NCI-H69 (cell line): Measurements from ENCODE around the gene SHH.

ENCODE experiments used
- DNase-seq: peaks from one replicate; lab custom pipeline; 2025; lab: John Stamatoyannopoulos, UW

Gene SHH

DNA sequence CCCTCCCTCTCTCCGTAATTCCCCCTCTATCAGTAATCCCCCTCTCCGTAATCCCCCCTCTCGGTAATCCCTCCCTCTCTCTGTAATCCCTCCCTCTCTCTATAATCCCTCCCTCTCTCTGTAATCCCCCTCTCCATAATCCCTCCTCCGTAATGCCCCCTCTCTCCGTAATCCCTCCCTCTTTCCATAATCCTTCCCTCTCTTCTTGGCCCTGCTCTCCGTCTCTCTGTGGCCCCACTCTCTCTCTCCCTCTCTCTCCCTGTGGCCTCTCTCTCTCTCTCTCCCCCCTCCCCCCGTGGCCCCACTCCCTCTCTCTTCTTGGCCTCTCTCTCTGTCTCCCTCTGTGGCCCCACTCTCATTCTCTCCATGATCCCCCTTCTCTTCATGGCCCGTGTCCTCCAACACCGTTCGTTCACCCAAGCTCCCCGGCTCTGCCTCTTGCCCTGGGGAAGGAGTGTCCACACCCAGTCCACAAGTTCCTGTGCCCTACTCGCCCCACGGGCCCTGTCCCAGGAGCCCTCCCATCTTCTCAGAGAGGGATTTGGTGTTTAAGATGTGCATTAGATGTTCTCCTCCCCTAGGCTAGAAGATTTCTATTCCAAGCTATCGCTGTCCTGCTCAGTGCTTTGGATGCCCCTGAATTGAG lies 19.8 kb downstream of the SHH start:
- DNase-seq = no peak

DNA sequence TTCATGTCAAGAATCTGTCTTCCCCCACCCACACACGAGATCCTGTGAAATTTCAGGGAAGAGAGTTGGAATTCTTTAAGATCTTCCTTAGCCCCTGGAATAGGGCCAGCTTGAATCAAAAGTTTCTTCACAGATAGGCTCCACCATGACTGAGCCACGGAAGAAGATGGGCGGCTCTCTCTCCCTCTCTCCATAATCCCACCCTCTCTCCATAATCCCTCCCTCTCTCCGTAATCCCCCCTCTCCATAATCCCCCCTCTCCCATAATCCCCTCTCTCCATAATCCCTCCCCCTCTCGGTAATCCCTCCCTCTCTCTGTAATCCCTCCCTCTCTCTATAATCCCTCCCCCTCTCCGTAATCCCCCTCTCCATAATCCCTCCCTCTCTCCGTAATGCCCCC lies 20.4 kb downstream of the SHH start:
- no peak for DNase-seq

DNA sequence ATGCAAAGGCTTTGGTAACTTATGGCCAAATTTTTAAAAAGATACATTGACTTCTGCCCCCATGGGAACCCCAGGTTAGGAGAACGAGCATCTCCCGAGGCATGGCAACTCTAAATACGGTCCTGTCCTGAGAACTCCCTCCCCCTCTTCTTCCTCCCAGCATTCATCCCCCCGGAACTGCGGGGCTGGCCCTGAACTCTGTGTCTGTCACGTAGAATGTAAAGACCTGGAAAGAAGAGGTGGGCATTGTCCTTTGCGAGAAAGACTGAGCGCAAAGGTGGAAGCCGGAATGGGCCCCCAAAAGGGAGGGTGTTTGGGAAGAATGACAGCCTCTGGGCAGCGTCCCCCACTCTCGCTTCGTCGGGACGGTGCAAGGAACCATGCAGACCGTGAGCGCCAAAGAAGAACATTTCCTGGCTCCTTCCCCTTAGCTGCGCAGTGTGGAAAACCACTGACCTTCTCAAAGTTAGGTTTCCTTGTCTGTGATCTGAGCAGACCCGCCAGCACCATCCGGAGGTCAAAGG lies 21.0 kb downstream of the SHH start:
- no peak for DNase-seq

DNA sequence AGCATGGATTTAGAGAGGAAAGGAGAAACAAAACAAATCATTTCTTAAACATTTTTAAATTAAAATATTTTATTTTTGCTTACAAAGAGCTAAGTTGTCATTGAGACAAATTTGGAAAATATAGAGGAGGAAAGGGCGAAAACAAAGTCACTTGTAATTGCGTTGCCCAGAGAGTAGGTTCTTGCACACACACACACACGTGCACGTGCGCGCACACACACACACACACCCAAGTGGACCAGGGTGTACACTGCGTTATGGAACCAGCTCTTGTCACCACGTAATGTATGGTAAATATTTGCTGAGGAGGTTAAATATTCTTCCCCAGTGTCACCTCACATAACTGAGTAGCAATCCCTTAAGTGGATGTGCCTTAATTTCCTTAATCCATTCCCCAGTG lies 21.6 kb downstream of the SHH start:
- no peak for DNase-seq

DNA sequence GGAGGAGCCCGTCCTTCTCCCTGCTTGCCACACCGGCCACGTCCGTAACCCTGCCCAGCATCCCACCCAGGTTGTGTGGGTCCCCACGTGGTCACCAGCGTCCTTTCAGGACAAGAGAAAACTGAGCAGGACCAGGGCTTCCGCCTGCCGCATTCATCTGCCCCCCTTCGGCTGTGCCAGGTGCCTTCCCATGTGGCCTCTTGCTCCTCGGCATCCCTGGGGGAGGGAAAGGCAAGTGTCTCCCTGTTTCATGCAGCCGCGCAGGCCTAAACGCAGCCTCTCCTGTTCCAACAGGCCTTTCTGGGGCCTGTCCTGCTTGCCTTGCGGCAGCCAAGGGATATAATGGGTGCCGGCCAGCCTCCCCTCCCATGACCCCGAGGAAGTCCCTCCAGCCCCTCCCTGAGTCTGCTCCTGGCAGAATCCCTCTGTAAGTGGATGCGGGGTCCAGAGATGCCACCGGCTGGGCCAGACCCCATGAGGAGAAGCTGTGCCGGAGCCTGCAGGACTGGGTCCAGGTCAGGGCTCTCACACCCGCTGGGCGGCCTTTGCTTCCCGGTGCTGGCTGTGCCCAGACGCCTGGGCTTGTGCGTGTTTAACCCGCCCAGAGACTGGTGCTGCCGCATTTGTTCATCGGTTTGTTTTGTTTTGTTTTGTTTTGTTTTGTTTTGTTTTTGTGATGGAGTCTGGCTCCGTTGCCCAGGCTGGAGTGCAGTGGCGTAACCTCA lies 23.1 kb downstream of the SHH start:
- DNase-seq = no peak

DNA sequence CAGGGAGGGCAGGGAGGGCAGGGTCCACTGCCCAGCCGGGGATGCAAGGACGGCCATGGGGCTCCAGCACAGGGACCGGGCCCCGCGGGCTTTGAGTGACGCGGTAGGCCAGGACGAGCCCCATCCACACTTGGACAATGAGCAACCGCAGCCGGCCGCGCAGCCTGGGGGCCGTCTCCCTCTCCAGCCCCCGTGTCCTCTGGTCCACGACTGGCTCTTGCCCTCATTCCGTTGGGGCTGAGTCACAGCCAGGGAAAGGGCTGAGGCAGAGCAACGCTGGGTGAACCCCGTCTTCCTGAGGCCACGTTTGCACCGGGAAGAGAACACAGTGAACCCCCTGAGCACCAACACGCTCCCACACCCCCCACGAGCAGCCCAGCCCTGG lies 23.7 kb downstream of the SHH start:
- DNase-seq = no peak

DNA sequence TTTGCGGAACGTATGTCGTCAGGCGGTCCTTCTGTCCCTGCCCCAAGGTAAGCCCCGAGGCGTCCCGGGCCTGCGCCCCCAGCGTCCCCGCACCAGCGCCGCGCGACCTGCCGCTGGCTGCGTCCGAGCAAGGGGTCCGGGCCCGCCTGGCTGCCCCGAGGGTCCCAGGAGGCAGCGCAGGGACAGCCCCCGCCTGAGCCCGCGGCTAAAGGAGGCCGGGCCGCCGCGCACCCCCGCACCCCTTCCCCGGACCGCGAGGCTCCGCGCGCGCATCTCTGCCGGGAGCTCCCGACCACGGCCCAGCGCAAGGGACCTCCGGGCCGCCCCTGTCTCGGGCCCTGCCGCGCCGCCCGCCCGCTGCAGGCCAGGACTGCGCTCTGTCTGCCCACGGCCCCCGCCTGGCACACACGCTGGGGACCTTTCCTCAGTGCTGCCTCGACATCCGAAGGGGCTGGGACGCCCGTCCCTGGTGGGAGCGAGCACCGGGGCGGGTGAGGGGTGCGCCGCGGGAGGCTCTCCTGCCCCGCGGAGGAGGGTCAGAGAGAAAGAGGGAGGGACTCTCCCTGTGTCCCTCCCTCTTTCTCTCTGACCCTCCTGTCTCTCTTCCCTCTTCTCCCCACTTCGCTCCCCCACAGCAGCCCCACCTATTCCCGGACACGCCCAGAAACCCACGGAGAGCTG lies 25.0 kb downstream of the SHH start:
- DNase-seq = no peak

DNA sequence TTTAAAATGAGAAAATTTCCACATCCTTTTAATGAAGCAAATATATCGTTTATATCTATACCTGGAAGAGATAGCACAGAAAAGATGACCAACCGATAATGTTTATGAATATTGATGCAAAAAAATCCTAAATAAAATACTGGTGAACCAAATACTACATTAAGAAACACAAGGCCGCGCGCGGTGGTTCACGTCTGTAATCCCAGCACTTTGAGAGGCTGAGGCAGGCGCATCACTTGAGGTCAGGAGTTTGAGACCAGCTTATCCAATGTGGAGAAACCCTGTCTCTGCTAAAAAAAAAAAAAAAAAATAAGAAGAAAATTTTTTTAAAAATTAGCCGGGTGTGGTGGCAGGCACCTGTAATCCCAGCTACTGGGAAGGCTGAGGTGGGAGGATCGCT lies 25.8 kb downstream of the SHH start:
- DNase-seq = no peak

DNA sequence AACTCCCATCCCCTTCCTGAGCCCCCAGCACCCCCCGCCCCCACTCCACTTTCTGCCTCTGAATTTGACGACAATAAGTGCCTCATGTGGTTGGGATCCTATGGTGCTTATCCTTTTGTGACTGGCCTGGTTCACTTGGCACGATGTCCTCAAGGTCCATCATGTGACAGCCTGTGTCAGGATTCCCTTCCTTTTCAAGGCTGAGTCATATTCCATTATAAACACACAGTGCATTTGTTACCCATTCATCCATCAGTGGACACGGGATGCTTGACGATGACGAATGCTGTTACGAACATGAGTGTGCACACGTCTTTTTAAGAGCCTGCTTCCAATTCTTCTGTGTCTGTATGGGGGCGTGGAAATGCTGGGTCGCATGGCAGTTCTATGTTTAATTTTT lies 26.7 kb downstream of the SHH start:
- no peak for DNase-seq

DNA sequence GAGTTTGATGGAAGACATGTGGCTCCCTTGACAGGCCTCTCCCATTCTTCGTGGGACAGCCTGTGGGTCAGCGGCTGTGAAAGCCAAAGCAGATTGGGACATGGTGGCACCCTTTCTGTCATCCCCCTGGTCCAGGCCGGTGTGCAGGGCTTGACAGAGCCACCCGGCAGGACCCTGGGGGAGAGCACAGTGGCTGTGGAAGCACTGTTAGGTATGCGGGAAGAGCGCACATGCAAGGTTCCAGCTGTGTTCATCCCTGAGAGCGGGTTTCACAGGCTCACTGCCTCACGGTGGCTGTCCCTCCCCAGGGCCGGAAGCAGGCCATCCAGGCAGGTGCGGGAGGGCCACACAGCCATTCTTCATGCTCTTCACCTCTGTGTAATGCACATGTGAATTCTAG lies 29.8 kb downstream of the SHH start:
- DNase-seq = no peak

DNA sequence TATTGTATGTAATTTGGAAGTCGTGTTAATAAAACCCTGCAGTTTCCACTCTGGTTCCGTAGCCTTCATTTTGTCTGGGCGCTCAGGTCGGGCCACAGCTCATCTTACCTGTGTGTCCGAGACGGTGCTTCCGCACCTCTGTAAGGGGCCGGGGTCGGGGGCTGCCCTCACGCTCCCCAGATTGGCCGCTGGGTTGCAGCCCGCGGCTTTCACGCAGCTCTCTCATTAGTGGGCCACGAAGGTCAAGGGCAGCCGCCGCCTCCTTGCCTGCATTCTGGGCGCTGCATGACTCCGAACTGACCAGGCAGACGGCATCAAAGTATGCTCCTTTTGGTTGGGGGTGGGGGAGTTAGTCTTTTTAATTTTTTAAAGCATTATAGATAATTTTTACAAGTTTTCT lies 30.8 kb downstream of the SHH start:
- no peak for DNase-seq

DNA sequence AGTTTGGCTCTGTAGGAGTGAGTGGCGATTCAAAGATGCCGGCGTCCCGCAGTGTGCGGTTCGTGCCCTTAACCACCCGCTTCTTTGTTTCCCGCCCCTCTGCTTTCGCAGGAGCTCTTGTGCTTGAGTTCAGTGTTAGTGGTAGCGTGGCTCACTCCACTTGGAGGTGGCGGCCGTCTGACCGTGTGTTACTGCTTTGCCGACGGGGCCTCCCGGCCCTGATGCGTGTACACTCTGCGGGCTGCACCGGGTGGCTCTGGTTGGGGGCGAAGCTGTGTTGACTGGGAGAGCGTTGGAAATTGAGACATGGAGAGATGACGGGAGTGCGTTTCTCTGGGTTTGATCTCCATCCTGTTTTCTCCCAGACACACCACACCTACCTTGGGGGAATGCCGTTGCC lies 31.4 kb downstream of the SHH start:
- no peak for DNase-seq

DNA sequence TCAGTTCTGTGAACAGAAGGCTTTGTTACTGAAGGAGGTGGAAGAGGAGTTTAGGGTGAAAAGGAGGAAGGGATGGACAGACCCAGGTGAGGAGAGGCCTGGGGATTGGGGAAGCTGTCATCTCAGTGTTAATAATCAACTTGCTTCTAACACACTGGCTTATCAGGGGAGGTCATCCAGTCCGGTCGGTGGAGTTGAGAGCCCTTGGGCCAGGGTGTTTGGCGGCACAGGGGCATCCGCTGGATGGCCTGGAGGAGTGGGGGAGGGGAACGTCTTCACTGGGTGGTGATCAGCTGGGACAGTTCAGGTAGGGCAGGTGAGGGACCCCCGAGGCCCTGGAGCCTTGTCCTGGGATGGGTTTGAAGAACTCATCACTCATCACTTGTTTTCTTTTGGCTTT lies 33.9 kb downstream of the SHH start:
- no peak for DNase-seq

DNA sequence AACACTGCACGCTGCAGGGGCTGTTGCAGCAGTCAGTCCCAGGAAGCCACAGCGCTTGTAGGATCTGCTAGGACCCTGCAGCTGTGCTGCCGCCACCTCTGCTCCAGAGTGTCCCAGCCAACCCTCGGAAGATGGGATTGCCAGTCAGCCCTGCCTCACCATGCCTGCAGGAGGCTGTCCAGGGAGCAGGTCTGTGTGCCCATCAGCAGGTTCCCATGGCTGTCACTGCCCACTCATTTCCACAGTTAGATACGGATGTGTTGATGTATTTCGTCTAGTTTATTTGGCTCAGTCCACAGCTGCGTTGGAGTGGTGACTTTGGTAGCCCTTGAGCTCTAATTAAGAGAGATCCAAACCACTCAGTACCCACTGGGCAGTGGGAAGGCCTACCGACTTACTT lies 35.7 kb downstream of the SHH start:
- no peak for DNase-seq

DNA sequence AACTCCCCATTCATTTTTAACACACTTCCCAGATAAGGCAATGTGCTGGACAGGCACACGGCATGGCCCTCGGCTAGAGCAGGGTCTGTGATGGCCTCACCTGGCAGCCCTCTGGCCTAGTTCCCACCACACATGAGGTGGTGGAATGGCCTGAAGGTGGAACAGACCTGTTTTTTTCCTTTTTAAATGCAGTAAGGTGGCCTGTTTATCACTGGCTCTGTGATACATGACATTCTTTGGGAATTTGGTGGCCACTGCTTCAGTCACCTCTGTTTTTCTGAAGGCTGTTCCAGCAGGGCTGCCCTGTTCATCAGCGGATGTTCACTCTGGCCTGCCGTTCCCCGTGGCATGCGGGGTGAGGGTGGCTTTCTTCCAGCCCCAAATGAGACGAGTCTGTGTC lies 36.6 kb downstream of the SHH start:
- DNase-seq = no peak

DNA sequence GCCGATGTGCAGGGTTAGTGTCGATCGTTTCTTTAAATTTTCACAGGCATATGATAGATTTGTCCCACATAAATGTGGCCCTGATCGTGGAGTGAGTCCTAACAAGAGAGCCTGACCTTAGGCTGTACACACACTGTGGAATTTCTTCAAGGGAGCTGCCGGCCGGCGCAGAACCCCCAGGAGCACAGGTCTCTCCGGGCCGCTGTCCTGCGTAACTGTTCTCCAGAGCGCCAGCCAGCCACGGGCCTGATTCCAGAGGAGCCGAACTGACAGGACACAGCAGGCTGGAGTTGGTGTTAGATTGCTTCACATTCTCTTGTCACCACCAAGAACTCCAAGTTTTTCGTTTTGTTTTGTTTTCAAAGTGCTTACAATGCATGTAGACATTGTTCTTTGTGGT lies 37.3 kb downstream of the SHH start:
- no peak for DNase-seq

DNA sequence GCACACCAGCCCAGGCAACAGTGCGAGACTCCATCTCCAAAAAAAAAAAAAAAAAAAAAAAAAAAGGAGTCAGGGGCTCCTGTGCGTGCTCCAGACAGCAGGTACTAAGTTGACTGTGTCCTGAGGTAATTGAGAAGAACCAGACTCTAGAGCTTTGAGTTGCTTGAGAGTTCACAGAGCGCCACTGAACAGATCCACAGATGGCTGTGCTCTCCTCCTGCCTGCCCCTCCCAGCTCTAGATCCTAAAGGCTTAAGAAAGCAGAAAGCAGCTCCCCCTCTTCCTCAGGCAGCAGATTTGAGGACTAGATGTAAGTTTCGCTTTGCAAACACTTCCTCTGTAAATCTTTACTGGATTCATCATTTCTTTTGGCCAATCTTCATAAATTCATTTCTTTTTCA lies 38.7 kb downstream of the SHH start:
- no peak for DNase-seq

DNA sequence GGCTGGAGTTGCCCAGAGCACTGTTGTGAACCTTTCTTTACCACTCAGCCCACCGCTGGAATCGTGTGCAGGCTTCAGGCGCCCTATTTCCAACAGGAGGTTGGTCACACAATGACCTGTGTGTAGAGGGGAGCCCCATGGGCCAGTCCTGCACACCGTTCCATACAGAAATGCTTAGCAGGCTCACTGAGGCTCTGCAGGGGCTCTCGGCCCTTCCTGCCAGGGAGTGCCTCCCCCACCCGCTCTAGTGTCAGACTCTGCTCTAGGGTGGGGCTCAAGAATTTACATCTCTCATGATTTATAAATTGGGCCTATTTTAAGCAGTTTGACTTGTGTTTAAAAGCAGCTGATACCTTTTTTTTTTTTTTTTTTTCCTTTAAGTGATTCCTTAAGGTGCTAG lies 42.0 kb downstream of the SHH start:
- no peak for DNase-seq

DNA sequence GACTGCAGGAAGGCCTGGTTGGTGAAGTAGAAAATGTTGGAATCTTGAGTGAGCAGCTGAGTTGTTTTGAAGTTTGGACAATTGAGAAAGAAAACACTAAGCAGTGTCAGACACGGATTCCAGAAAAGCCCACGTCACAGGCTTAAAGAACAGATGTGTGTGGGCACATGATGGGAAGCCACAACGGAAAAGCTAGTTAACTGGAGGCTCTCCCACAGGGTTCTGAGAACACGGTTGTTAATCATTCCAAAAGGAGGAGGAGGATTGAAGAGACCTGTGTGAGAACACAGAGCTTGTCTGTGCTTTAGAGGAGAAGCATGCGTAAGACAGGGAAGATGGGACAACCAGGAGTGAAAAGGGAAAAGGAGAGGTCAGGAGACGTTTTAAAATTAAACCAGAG lies 42.6 kb downstream of the SHH start:
- no peak for DNase-seq

DNA sequence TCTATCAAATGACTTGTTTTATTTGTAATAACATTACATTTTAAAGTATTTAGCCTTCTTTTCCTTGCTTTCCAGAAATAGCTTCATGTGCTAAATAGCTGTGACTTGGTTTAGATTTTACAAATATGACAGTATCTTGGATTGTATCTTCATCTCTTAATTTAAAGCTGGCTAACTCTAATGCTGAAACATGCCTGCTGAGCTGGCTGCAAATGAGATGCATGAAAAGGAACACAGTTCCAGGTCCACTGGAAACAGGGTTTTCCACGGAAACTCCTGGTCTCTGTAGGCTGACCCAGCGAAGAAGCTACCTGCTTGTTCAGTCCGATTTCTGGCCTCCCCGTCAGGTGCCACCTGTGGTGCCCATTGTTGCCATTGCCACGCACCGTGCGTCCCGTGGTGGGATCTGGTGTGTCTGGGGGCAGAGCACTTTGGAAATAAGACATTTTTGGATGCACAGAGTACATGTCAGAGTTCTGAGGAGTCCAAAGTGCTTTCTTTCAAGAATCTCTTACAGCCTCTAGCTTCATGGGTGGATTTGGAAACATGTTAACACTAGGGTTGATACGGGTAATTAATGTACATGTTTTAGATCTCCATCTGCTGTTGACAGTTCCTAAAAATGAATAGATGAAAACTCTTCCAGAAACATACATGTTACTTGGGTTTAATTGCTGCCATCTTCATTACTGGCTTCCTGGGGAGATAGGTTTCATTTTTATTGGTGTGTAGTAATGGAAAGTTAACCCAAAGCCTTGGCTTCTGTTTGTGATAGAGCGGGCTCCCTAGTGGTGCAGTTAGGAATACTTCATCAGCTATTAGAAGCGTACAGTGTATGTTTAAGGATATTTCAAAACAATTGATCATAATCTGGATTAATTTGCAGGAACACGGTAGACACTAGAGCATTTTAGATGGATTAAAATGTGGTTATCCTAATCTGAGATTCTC lies 45.0 kb downstream of the SHH start:
- DNase-seq = no peak

DNA sequence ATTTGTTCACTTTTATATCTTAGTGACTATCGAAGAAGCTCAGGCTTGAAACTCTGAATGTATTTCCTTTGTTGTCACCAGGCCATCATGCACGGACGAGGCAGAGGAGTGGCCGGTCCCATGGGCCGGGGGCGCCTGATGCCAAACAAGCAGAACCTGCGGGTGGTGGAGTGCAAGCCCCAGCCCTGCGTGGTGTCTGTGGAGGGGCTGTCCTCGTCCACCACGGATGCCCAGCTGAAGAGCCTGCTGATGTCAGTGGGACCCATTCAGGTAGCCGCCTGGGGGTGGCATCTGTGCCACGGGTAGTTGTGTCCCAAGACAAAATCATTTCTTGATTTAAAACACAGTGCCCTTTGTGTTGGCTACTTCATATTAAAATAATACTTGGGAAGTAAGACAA lies 45.9 kb downstream of the SHH start:
- DNase-seq = no peak

DNA sequence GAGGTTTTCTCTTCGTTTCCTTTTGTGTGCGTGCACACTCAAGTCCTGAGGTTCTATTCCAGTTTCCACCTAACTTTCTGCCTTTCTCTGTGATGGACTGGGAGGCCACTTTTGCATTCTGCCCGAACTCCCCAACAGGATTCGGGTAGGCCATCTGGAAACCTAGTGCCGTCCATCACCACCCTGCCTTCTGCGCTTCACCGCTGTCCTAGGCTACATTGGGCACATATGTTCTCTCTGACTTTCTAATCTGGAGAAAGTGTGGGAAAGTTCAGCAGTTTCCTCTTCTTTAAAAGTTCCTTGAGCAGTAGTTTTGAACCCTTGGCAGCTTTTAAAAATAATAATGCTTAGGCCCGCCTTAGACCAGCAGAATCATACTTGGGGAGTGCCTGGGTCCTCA lies 46.8 kb downstream of the SHH start:
- no peak for DNase-seq
